GM12878 (cell line): Measurements from ENCODE around the gene MRPL36.

Source experiments
- BCLAF1 ChIP-seq: fragments of 450-650 bp; IDR thresholded peaks from 2 replicates; pipeline ENCODE4 v1.6.1; 2017; ENCODE audit warnings: antibody characterized with exemption, mild to moderate bottlenecking, moderate library complexity
- CEBPB ChIP-seq, 2 experiments: fragments of 150-350 bp in 1 of 2; IDR thresholded peaks; 2 replicates each; pipeline ENCODE4 v1.6.1; 2012 to 2014; ENCODE audit warnings: low read depth in 2 of 2, low read length in 2 of 2, borderline replicate concordance in 1 of 2, inconsistent platforms in 1 of 2
- CTCF ChIP-seq, 3 experiments: IDR thresholded peaks in 2 of 3; conservative IDR thresholded peaks in 1 of 3; 2 replicates each; pipeline ENCODE4 v1.5.1; 2011; ENCODE audit warnings: low read depth in 3 of 3, low read length in 3 of 3, mild to moderate bottlenecking in 3 of 3, control low read depth in 2 of 3, moderate library complexity in 2 of 3, inconsistent platforms in 1 of 3, mixed read lengths in 1 of 3; ENCODE audit not compliant: control insufficient read depth in 2 of 3, insufficient read depth in 1 of 3; ENCODE audit errors: extremely low read depth in 1 of 3
- EP300 ChIP-seq, 2 experiments: fragments of 150-350 bp in 1 of 2; IDR thresholded peaks; 2 replicates each; pipeline ENCODE4 v1.6.1; 2011 to 2012; ENCODE audit warnings: low read depth in 2 of 2, low read length in 2 of 2, borderline replicate concordance in 1 of 2, improper control_type of control experiment in 1 of 2, inconsistent platforms in 1 of 2; ENCODE audit not compliant: control insufficient read depth in 1 of 2
- NR2F1 ChIP-seq: fragments of 450-650 bp; conservative IDR thresholded peaks from 2 replicates; pipeline ENCODE4 v1.6.1; 2017; ENCODE audit warnings: mild to moderate bottlenecking
- POLR2A ChIP-seq: IDR thresholded peaks from 2 replicates; pipeline ENCODE4 v1.6.1; 2011; ENCODE audit warnings: low read depth, mild to moderate bottlenecking, low read length
- RB1 ChIP-seq: fragments of 450-650 bp; formaldehyde crosslinking; IDR thresholded peaks from 2 replicates; pipeline ENCODE4 v1.6.1; 2017; ENCODE audit warnings: mild to moderate bottlenecking, borderline replicate concordance
- RCOR1 ChIP-seq: conservative IDR thresholded peaks from 2 replicates; pipeline ENCODE4 v1.6.1; 2012; ENCODE audit warnings: low read depth, low read length, improper control_type of control experiment
- RFX5 ChIP-seq: IDR thresholded peaks from 2 replicates; pipeline ENCODE4 v1.6.1; 2011; ENCODE audit warnings: low read depth, low read length, improper control_type of control experiment

- no peak for TF ChIP-seq RB1
- no peak for TF ChIP-seq CTCF (IDR thresholded peaks at IDR 0.05 in 2 of 3, conservative IDR thresholded peaks at IDR 0.05 in 1 of 3; ENCODE audit: control insufficient read depth in 2 of 3, extremely low read depth in 1 of 3, insufficient read depth in 1 of 3, low read depth in 3 of 3, low read length in 3 of 3)
- TF ChIP-seq NR2F1 = no peak
- no peak for TF ChIP-seq CEBPB (IDR thresholded peaks at IDR 0.05; ENCODE audit: borderline replicate concordance in 1 of 2, low read depth in 2 of 2, low read length in 2 of 2)
- no peak for TF ChIP-seq RCOR1
- no peak for TF ChIP-seq RFX5
- TF ChIP-seq EP300 (IDR thresholded peaks at IDR 0.05; ENCODE audit: borderline replicate concordance in 1 of 2, control insufficient read depth in 1 of 2, low read depth in 2 of 2, low read length in 2 of 2) = no peak
- no peak for TF ChIP-seq BCLAF1
- TF ChIP-seq POLR2A = no peak
These were observed 42.1 kb downstream of the MRPL36 start for GRCh38 chr5:1757511-1757910.
